SH-SY5Y (cell line): ENCODE results near the gene TTF1.

Experiments used
- GATA2 ChIP-seq: IDR thresholded peaks from 2 replicates; pipeline ENCODE4 v1.6.1; 2011; ENCODE audit warnings: mild to moderate bottlenecking, low read depth, low read length
- GATA3 ChIP-seq: IDR thresholded peaks from 2 replicates; pipeline ENCODE4 v1.6.1; 2011; ENCODE audit warnings: low read depth, mild to moderate bottlenecking, low read length, moderate library complexity

GRCh38 chr9:132381966-132382541 lies 24.6 kb downstream of the TTF1 start:
- TF ChIP-seq GATA2 (no peak), GATA3 (no peak)
